ENCODE measurements around the gene ADAP1.

The ADAP1 gene

GRCh38 chr7:888081-889024 lies 66.1 kb downstream of the ADAP1 start:
- DNase-seq (ENCODE audit: insufficient read length): no peak
- no peak for TF ChIP-seq TAF1 (IDR thresholded peaks at IDR 0.05; ENCODE audit: borderline replicate concordance, low read depth, low read length)
- no peak for TF ChIP-seq POLR2A (IDR thresholded peaks at IDR 0.05; ENCODE audit: low read depth, low read length)
- TF ChIP-seq POLR2AphosphoS5 (IDR thresholded peaks at IDR 0.05; ENCODE audit: low read depth, low read length): no peak
- no peak for FAIRE-seq

DNA sequence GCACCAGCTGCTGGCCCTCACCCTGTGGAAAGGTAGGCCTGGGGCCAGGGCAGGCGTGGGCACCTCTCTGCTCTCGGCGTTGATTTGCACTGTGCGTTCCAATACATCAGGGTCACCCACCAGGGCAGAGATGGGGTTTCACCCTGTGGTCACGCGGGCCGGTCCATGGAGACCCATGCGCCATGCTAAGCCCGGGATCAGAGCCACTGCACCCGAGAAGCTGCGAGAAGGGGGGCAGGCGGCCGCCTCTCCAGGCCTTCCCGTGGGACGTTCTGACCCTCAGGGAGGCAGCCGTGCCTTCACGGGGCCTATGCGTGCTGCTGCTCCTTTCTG lies 67.0 kb downstream of the ADAP1 start:
- DNase-seq (ENCODE audit: insufficient read length): no peak

DNA sequence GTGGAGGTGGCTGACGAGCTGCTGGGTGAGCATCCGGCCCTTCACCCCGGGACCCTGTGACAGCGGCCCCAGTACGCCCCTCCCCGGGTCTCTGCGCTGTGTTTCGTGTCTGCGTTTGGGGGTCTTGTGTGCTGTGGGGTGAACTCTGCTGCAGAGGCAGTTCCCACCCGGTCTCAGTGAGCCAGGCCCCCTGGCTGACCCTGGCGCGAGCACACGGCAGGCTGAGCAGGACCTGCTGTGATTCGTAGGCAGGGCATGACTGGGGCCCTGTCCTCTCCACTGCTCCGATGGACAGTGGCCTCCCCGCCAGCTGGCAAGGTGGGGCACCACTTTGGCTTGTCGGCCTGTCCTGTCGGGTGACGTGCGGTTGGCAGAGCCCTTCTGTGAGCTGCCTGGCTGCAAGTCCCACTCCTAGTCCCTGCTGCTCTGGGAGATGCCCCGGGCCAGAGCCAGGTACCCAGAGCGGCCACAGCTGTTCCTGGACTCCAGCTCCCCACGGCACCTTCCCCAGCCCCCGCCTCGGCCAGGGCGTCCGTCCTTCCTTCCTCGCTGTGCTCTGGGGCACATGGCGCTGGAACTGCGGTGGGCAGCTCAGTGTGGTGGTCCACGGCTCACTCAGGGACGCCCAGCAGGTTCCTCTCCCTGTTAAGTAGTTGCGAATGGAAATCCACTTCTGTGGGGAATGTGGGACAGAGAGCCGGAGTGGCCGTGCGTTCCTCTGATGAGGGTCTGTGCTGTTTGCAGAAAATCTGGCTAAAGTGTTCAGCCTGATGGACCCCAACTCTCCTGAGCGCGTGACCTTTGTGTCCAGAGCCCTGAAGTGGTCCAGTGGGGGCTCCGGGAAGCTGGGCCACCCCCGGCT lies 67.6 kb downstream of the ADAP1 start:
- no peak for DNase-seq (ENCODE audit: insufficient read length)
- TF ChIP-seq TAF1 (IDR thresholded peaks at IDR 0.05; ENCODE audit: borderline replicate concordance, low read depth, low read length): no peak
- FAIRE-seq: no peak

More for the DNA sequence above, 67.0 kb downstream of the ADAP1 start:
- TF ChIP-seq TAF1 (IDR thresholded peaks at IDR 0.05; ENCODE audit: borderline replicate concordance, low read depth, low read length) (no peak), POLR2AphosphoS5 (IDR thresholded peaks at IDR 0.05; ENCODE audit: low read depth, low read length) (no peak), POLR2A (IDR thresholded peaks at IDR 0.05; ENCODE audit: low read depth, low read length) (no peak)
- no peak for FAIRE-seq

- no peak for FAIRE-seq
- DNase-seq (ENCODE audit: insufficient read length): no peak
- no peak for TF ChIP-seq POLR2A (IDR thresholded peaks at IDR 0.05; ENCODE audit: low read depth, low read length)
- TF ChIP-seq POLR2AphosphoS5 (IDR thresholded peaks at IDR 0.05; ENCODE audit: low read depth, low read length): no peak
- no peak for TF ChIP-seq TAF1 (IDR thresholded peaks at IDR 0.05; ENCODE audit: borderline replicate concordance, low read depth, low read length)
Measured at GRCh38 chr7:885893-886625, 68.4 kb downstream of the ADAP1 start.

- no peak for TF ChIP-seq TAF1 (IDR thresholded peaks at IDR 0.05; ENCODE audit: borderline replicate concordance, low read depth, low read length)
- no peak for TF ChIP-seq POLR2AphosphoS5 (IDR thresholded peaks at IDR 0.05; ENCODE audit: low read depth, low read length)
- TF ChIP-seq POLR2A (IDR thresholded peaks at IDR 0.05; ENCODE audit: low read depth, low read length): no peak
- FAIRE-seq: no peak
- DNase-seq (ENCODE audit: insufficient read length): no peak
Measured at GRCh38 chr7:885261-885892, 69.1 kb downstream of the ADAP1 start.

- FAIRE-seq (no peak), DNase-seq (ENCODE audit: insufficient read length) (no peak)
- TF ChIP-seq POLR2A (IDR thresholded peaks at IDR 0.05; ENCODE audit: low read depth, low read length) (no peak), POLR2AphosphoS5 (IDR thresholded peaks at IDR 0.05; ENCODE audit: low read depth, low read length) (no peak), TAF1 (IDR thresholded peaks at IDR 0.05; ENCODE audit: borderline replicate concordance, low read depth, low read length) (no peak)
Measured at GRCh38 chr7:884191-885003, 70.1 kb downstream of the ADAP1 start.

- FAIRE-seq (no peak), DNase-seq (ENCODE audit: insufficient read length) (no peak)
- TF ChIP-seq POLR2AphosphoS5 (IDR thresholded peaks at IDR 0.05; ENCODE audit: low read depth, low read length) (no peak), POLR2A (IDR thresholded peaks at IDR 0.05; ENCODE audit: low read depth, low read length) (no peak), TAF1 (IDR thresholded peaks at IDR 0.05; ENCODE audit: borderline replicate concordance, low read depth, low read length) (no peak)
Measured at GRCh38 chr7:883055-884021, 71.1 kb downstream of the ADAP1 start.

GRCh38 chr7:882336-883035 lies 72.0 kb downstream of the ADAP1 start:
- no peak for TF ChIP-seq POLR2AphosphoS5 (IDR thresholded peaks at IDR 0.05; ENCODE audit: low read depth, low read length)
- no peak for TF ChIP-seq TAF1 (IDR thresholded peaks at IDR 0.05; ENCODE audit: borderline replicate concordance, low read depth, low read length)
- TF ChIP-seq POLR2A (IDR thresholded peaks at IDR 0.05; ENCODE audit: low read depth, low read length): no peak
- FAIRE-seq: no peak
- no peak for DNase-seq (ENCODE audit: insufficient read length)
